Measurements from ENCODE around the gene LRRC70.
"Not testable (repeated sequence)": the region's sequence is repeated elsewhere in the genome, so short reads cannot be mapped to it uniquely, and the experiment has no call there.

The LRRC70 gene, protein sequence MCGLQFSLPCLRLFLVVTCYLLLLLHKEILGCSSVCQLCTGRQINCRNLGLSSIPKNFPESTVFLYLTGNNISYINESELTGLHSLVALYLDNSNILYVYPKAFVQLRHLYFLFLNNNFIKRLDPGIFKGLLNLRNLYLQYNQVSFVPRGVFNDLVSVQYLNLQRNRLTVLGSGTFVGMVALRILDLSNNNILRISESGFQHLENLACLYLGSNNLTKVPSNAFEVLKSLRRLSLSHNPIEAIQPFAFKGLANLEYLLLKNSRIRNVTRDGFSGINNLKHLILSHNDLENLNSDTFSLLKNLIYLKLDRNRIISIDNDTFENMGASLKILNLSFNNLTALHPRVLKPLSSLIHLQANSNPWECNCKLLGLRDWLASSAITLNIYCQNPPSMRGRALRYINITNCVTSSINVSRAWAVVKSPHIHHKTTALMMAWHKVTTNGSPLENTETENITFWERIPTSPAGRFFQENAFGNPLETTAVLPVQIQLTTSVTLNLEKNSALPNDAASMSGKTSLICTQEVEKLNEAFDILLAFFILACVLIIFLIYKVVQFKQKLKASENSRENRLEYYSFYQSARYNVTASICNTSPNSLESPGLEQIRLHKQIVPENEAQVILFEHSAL

DNA sequence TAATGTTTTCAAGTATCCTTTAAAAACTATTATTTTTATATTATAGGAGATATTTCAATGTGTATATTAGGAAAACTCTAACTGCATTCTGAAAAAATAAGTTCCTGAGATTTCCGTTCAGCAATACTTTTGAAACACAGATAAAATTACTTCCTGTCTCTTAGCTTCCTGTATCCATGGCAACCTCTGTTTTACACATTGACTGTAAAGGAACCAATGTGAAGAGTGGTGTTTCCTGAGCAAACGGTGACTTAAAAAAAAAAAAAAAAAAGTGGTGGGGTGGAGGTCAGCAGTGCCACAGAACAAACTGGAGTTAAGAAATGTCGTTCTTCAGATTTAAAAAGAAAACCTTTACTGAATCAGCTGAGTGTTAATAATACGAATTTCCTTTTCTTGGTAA, at the start of gene LRRC70:
Gene LRRC70 (plus strand): TSS at position 280 of the 400 bp plus-strand sequence. CDS start 620 bp downstream, outside the sequence.
- no peak for DNase-seq (ENCODE audit: low spot score)

DNA sequence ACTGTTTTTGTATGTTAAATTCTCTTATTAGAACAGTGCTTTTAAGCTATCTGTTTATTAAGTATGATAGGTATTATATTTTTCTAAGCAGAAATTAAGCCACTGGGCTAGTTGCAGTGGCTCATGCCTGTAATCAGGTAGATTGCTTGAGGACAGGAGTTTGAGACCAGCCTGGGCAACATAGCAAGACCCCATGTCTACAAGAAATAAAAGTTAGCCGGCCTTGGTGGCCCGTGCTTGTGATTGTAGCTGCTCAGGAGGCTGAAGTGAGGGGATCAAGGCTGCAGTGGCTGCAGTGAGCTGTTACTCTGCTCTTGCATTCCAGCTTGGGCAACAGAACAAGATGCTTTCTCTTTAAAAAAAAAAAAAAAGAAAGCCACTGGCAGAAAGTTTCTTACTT, 45.0 kb upstream of the LRRC70 start:
- no peak for DNase-seq (ENCODE audit: low spot score)

DNA sequence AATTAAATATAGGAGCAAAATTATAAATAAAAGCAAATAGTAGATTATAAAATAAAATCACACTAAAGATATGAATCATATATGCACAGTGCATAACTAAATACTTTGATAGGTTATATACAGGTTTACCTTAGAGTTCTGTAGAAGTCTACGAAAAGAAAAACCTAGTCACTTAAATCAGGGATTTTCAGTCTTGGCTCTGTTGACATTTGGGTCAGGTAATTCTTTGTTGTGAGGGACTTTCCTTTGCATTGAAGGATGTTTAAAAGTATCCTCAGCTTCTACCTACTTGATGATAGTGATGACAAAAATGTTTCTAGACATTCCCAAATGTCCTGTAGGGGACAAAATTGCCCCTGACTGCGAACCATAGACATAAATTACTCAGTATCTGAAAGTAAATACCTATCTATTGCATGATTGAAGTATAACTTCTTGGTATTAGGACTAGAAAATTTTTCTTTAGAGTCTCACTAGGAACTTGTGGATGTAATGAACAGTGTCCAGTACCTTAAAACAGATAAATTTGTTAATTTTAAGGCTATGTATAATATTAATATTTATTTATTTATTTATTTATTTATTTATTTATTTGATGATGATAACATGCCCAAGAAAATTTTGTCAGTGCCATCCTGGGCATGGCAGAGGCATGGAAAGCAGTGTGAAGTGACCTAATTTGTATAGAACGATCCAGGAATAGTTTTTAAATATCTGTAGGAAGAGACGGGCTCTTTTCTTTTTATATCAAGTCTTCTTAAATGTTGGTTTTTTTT, 44.0 kb upstream of the LRRC70 start:
- DNase-seq (ENCODE audit: low spot score) = no peak

DNA sequence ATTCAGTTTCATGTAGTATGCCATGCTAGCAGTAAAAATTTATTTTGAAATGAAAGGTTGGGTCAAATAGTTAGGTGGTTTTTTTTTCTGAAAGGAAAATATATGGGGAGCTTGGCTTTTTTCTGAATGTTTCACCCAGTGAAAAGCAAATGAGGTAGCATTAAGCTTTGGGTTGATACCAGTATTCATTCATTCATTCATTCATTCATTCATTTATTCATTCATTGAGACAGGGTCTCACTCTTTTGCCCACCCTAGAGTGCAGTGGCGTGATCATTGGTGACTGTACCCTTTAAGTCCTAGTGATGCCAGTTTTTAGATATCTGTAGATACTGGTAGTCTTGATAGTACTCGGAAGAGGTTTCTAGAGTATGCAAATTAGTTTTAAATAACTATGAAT, 42.4 kb upstream of the LRRC70 start:
- DNase-seq (ENCODE audit: low spot score) = no peak

DNA sequence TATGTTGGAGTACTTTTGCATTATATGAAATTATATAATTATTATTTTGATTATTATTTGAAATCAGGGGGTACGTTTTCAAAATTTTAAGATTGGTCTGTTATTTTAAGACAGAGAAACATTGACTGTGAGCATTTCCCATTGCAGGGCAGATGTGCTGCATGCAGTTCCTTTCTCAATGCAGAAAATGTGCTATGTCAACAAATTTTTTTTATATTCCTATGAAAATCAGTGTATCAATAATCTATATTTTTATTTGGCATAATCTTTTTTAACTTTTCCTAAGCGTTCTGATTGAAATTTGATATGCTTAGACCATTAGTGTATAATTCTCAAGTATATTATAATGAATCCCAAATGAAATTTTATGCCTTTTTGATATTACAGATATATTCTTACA, 41.8 kb upstream of the LRRC70 start:
- DNase-seq (ENCODE audit: low spot score) = no peak

DNA sequence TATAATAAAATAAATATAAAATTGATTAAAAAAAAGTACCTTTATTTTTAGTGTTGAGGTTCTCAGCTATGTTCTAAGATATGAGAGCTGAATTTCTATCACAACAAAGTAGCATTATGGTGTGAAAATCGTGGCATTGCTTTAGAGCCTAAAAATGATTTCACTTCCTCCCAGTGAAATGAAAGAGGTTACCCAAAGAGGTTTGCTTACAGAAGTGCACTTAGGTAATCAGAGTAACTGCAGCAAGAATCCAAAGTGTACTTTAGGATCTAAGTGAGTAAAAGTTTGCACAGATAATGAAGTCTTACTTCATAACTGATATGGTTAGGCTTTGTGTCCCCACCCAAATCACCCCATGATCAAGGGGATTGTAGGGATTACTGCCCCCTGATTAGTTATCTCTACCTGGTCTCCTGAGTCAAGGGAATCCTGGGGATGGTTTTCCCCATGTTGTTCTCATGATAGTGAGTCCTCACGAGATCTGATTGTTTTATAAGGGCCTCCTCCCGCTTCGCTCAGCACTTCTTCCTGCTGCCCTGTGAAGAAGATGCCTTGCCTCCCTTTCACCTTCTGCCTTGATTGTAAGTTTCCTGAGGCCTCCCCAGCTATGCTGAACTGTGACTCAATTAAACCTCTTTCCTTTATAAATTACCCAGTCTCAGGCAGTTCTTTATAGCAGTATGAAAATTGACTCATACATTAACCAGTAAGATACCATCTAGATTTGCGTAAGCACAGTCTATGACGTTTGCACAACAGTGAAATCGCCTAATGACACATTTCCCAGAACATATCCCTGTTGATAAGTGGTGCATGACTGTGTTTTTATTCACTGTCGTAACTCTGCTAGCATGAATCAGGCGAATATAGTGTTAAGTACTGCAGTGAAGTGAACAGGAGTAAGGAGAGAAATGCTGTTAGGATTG, 40.3 kb upstream of the LRRC70 start:
- no peak for DNase-seq (ENCODE audit: low spot score)

DNA sequence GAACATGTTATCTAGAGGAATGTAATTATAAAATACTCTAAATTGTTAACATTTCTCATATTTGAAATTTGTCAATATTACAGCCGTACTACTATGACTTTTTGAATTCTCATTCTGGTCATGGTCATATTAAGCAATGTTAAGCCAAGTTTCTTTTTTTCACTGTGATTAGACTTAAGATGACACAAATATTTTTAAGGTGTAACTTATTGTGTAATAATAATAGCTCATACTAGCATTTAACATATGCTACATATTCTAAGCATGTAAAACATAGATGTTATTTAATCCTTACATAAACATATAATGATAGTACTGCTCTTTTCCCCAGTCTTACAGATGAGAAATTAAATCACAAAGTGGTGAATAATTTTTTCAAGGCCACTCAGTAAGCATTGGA, 35.9 kb upstream of the LRRC70 start:
- DNase-seq (ENCODE audit: low spot score) = no peak

DNA sequence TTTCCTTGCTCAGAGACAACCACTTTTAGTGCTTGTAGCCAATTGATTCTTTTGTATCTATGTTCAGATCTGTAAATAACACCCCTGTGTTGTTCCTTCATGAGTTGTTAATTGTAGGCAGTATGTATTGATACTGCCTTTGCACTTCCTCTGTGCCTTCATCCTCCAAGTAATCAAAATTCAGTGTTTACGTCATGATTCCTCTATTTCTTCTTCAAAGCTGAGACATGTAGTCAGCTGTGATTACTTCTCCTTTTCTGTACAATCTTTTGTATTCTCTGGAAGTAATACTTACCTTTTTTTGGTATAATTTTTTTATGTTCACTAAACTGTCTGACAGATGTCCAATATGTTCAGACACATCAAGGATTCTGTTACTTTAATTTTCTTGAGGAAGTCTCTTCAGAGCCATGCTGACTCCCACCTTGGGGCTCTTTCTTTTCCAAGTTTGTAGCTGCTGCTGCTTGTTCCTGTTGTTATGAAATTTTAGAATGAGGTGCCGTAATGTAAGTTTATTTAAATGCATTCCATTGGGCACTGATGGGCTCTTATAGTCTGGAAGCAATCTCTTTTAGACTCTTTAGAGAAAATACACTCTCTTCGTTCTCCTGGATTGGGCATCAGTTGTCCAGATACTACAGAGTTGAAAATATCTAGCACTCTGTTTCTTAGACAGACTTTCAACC, 30.5 kb upstream of the LRRC70 start:
- no peak for DNase-seq (ENCODE audit: low spot score)

DNA sequence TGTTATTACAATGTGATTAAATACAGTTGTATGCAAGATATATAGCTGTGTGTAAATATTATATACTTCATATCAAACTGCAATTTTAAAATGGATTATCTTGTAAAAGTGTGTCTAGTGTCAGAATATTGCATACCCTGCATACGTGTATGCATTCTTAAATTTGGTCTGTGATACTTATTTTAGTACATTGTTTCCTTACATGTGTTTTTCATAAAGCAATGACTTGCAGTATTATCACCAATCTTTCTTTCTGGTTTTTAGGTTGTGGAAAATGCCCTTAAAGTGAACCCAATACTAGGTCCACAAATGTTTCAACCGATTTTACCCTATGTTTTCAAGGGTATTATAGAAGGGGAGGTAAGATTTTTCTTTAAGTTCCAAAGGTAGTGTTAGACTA, 28.5 kb upstream of the LRRC70 start:
- no peak for DNase-seq (ENCODE audit: low spot score)

DNA sequence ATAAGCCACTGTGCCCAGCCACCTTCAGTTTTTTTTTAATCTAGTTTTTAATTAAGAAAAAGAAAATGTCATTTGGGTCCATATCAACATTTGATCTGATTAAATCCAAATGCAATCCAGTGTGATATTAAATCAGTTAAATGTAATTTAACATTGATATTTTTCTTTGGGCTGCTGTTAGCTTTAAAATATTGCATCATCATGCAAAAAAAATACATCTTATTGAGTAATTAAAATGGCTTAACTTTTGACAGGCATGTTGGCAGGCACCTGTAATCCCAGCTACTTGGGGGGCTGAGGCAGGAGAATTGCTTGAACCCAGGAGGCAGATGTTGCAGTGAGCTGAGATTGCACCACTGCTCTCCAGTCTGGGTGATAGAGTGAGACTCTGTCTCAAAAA, 22.7 kb upstream of the LRRC70 start:
- DNase-seq (ENCODE audit: low spot score) = no peak

DNA sequence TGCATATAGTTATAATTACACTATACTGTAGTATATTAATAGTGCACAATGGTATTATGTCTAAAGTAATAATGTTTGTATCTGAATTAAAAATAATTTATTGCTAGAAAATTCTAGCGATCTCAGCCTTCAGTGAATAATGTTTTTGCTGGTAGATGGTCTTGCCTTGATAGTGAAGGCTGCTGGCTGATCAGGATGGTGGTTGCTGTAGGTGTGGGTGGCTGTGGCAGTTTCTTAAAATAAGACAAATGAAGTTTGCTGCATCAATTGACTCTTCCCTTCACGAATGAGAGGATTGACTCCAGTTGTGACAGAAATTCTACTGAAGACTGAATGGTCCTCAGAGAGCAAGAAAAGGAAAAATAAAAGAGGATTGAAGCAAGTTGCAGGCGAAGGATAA, 19.7 kb upstream of the LRRC70 start:
- no peak for DNase-seq (ENCODE audit: low spot score)

DNA sequence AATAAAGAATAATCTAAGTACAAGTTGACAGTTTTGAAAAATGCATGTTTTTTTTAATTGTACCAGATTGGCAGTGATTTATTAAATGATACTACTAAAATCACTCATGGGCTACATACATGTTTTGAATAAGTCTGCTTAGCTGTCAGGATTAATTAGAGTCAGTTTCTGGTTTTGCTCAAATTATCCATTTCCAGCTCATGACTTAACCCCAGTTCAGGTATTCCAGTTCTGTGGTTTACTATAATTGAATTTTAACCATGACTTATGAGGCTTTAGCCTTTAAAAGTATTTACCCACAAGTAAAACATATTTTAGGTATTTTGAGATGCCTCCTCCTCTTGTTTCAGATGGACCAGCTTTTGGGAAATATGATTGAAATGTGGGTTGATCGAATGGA, 17.8 kb upstream of the LRRC70 start:
- no peak for DNase-seq (ENCODE audit: low spot score)

DNA sequence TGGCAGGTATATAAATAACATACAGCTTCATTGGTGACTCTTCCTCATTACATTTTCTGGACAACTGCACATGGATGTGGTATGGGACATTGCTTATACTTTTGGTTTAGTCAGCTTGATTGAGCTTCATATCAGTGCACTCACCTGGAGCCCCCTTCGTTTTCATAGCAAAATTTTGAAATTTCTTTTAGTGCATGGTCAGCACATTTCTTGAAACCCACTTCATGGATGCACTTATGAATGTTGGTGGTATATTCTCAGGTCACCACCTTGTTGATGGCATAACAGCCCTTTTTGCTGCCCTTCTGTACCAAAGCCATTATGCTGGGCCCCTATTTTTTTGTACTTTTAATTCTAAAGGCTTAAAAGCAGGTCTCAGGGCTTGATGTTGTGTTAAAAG, 16.7 kb upstream of the LRRC70 start:
- no peak for DNase-seq (ENCODE audit: low spot score)

DNA sequence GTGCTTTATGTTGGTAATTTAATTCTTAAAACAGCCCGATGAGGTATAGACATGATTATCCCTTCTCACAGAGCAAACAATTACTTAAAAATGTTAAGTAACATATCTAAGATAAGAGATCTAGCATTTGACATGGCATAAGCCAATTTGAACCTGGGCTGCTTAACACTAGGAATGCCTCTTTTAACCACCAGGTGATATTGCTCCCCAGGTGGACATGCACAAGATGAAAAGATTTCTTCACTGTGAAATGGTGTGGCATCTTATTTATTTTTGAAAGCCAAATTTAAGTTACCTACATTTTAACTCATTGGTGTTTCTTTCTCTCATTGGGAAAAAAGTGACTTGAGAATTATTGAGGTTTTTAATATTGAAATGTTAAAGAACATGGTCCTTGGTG, 15.8 kb upstream of the LRRC70 start:
- DNase-seq (ENCODE audit: low spot score) = no peak

DNA sequence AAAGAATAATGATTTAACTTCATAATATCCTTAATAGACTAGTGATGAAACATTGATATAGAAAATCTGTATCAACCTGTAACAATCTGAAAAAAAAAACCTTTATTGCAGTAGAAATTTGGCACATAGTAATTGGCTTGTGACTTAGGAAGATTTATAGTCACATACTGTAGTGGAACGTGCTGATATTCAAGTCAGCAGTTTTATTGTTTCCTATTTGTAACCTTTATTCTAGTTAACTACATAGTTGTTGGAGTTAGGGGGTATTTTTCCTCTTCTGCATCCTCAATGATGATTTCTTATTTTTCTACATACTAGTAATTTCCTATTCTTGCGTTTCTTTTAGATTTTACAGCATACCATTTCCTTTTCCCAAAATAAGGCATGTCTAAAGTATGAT, 14.5 kb upstream of the LRRC70 start:
- no peak for DNase-seq (ENCODE audit: low spot score)

DNA sequence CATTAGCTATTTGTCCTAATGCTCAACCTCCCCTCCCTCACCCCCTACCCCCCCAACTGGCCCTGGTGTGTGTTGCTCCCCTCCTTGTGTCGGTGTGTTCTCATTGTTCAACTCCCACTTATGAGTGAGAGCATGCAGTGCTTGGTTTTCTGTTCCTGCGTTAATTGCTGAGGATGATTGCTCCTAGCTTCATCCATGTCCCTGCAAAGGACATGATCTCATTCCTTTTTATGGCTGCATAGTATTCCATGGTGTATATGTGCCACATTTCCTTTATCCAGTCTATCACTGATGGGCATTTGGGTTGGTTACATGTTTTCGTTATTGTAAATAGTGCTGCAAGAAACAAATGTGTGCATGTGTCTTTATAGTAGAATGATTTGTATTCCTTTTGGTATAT, 12.9 kb upstream of the LRRC70 start:
- not testable (repeated sequence) for DNase-seq (ENCODE audit: low spot score)

DNA sequence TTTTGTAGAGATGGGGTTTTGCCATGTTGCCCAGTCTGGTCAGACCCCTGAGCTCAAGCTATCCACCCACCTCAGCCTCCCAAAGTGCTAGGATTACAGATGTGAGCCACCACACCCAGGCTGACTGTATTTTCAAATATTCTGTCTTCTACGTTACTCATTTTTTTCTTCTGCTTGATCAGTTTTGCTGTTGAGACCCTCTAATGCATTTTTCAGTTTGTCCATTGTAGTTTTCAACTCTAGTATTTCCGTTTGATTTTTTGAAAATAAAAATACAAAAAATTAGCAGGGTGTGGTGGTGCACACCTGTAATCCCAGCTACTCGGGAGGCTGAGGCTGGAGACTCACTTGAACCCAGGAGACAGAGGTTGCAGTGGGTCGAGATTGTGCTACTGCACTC, 10.5 kb upstream of the LRRC70 start:
- DNase-seq (ENCODE audit: low spot score) = no peak

DNA sequence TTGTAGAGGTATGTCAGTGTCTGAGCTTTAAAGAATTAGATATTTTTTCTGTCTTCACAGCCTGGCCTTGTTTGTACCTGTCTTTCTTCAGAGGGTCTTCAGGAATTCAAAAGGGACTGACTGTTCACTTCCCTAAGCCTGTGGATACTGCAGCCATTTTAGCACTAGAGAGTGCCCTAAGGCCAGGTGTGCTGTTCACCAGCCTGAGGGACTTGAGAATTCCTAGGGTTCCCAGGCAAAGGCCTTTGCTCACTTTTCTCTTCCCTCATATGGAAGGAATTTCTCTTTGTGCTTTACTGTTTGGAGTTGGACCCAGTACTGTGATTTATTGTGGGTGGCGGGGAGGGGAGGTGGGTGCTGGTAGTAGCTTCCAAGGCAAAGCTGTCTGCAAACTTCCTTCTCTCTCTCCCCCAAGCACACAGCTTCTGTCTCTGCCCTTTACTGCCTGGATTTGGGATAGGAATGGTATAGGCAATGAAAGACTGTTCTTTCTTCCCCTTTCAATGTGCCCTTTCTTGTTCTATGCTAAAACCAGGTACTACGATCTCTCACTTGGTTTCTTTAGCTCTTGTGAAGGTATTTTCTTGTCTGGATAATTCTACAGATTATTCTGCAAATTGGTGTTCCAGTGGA, 9.7 kb upstream of the LRRC70 start:
- no peak for DNase-seq (ENCODE audit: low spot score)

DNA sequence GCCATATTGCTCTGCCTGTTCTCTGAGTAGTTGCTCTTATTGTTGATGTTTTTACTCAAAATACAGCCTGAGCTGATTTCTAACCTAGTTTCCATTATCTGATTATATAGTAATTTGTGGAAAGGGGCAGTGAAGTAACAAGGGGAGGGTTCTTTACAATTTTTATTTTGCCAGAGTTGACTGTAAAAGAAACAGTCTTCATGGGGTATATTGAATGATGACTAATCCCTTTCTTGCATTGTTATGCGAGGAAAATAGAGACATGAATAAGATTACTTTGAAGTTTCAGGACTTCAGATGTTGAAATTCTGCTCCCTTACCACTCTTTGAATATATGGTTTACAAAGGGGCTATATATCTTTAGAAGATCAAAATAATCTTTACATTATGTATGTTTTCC, 9.1 kb upstream of the LRRC70 start:
- DNase-seq (ENCODE audit: low spot score) = no peak

DNA sequence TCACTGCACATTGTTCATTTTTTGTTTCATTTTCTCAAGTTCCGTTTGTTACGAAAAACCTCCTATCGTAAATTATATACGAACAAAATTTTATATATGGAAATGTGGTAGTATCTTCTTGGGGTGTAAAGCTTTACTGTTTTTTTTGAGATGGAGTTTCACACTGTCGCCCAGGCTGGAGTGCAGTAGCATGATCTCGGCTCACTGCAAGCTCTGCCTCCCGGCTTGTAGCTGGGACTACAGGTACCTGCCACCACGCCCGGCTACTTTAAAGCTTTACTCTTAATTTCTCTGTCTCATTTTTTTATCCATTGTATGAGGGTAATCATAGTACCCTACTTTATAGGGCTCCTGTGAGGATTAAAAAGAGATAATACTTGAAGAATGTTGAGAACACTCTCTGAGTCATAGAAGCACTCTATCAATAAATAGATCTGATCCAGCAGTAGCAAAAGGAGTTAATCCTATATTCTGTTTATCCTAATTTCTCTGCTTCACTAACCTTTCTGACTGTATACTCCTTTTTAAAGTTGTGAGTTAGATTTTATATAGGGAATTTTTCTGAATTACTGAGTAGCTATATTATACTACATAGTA, 5.6 kb upstream of the LRRC70 start:
- no peak for DNase-seq (ENCODE audit: low spot score)

DNA sequence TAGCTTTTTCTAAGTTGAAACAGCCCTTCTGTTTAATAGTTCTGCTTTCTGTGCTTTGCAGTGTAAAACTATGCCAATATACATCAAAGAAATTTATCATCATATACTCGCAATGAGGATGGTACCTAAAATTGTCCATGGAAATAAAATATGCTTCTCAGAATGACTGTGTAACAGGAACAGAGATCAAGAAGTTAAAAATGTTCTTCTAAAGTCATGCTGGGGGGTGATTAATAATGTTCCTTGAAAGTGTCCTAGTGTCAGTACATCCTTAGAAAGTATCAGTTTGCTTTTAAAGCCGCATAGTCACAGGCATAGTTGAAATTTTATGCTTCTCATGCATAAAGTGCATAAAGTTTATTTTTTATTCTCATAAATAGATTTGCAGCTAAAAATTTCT, 4.0 kb upstream of the LRRC70 start:
- DNase-seq (ENCODE audit: low spot score) = no peak
